ENCODE measurements around the gene TXNRD2. TPM values are rescaled to one million over a fixed set of nuclear protein-coding genes. Genes with fewer than 3 reads are reported as not detected.

The TXNRD2 gene
- polyA plus RNA-seq, 1 donor from 2014 or later, result 4.1 TPM

DNA sequence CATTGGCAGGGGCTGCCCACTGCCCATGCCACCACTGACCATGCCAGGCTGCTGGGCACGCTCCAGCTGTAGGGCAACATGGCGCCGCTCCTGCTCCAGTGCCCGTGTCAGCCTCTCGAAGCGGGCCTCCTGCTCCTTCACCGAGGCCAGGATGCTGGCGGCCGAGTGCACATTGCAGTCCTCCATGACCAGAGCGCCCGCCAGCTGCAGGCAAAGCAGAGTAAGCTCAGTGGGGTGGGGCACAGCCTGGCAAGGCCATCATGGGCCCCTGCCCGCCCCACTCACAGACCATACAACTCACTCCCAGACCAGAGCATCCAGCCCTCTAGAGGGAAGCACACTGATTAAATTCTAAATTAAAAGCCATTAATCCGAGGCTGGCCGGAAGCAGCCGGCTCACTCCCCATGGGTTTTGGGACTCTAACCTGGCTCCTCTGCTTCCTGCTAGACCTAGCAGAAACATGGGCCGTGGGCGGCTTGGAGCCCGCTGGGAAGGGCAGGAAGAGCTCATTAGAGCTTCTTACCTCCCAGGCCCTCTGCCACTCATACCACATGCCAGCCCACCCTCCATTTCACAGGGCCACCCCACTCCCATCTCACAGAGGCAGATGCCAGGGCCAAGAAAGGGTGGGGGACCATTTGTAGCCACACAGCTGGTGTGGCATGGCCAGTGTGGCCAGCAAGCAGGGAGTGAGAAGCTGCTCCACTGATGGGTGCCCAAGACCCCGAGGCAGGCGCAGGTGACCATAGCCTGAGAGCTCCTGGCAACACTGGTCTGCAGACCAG, 49.2 kb upstream of the TXNRD2 start:
- Histone ChIP-seq H3K36me3 (ENCODE audit: insufficient read depth, low read length) (no peaks in the 10 kb centered on the region), H3K27ac (ENCODE audit: low read length) (no peak overlapping the region), H3K4me3 (ENCODE audit: low read length) (no peak overlapping the region), H3F3A (ENCODE audit: insufficient read depth, low read length, poor library complexity, severe bottlenecking) (no peaks in the 10 kb centered on the region), H4K20me1 (ENCODE audit: insufficient read depth) (no peaks in the 10 kb centered on the region), H2AFZ (ENCODE audit: low read depth, low read length) (no peak overlapping the region), H3K9me3 (ENCODE audit: low read length) (no peaks in the 10 kb centered on the region), H3K79me2 (replicated peaks; ENCODE audit: insufficient read depth, low read length) (peaks cover 8% of the 10 kb centered on the region), H3K9me2 (ENCODE audit: insufficient read depth, low read length) (no peaks in the 10 kb centered on the region), H3K4me2 (ENCODE audit: low read length) (no peak overlapping the region), H3K27me3 (ENCODE audit: insufficient read depth, low read depth, low read length) (no peaks in the 10 kb centered on the region), H3K9ac (ENCODE audit: low read length) (no peak overlapping the region)
- TF ChIP-seq, protein P1, sequence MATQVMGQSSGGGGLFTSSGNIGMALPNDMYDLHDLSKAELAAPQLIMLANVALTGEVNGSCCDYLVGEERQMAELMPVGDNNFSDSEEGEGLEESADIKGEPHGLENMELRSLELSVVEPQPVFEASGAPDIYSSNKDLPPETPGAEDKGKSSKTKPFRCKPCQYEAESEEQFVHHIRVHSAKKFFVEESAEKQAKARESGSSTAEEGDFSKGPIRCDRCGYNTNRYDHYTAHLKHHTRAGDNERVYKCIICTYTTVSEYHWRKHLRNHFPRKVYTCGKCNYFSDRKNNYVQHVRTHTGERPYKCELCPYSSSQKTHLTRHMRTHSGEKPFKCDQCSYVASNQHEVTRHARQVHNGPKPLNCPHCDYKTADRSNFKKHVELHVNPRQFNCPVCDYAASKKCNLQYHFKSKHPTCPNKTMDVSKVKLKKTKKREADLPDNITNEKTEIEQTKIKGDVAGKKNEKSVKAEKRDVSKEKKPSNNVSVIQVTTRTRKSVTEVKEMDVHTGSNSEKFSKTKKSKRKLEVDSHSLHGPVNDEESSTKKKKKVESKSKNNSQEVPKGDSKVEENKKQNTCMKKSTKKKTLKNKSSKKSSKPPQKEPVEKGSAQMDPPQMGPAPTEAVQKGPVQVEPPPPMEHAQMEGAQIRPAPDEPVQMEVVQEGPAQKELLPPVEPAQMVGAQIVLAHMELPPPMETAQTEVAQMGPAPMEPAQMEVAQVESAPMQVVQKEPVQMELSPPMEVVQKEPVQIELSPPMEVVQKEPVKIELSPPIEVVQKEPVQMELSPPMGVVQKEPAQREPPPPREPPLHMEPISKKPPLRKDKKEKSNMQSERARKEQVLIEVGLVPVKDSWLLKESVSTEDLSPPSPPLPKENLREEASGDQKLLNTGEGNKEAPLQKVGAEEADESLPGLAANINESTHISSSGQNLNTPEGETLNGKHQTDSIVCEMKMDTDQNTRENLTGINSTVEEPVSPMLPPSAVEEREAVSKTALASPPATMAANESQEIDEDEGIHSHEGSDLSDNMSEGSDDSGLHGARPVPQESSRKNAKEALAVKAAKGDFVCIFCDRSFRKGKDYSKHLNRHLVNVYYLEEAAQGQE (IDR thresholded peaks at IDR 0.05; ENCODE audit: borderline replicate concordance), result no peak
- no peak for TF ChIP-seq EP300 (conservative IDR thresholded peaks at IDR 0.05; ENCODE audit: poor library complexity, severe bottlenecking)

DNA sequence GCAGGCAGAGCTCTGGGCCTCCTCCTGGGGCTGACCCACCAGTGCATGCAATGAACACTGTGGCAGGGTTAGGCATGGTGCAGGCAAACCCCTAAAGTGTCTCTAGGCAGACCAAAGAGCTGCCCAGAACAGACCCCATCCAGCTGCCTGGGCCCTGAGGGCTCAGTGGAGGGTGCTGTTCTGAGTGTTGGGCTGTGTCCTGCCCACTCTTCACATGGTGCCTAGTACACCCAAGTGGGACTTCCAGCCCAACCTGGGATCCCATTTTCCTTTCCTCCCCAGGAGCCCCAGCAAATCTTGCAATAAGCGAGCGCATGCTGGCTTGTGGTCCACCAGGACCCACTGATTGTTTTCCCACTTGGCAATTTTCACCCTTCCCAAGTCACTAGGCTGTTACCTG, 48.6 kb upstream of the TXNRD2 start:
- no peak overlapping the region for H3K27ac ChIP-seq (ENCODE audit: low read length)
- H3K9me2 ChIP-seq (ENCODE audit: insufficient read depth, low read length), result no peaks in the 10 kb centered on the region
- H3K36me3 ChIP-seq (ENCODE audit: insufficient read depth, low read length), result no peaks in the 10 kb centered on the region
- no peaks in the 10 kb centered on the region for H3F3A ChIP-seq (ENCODE audit: insufficient read depth, low read length, poor library complexity, severe bottlenecking)
- no peaks in the 10 kb centered on the region for H3K27me3 ChIP-seq (ENCODE audit: insufficient read depth, low read depth, low read length)
- no peak for TF ChIP-seq TAF1 (IDR thresholded peaks at IDR 0.05; ENCODE audit: low read depth)
- TF ChIP-seq RAD21 (conservative IDR thresholded peaks at IDR 0.05), result no peak
- no peak for TF ChIP-seq POLR2AphosphoS5 (IDR thresholded peaks at IDR 0.05)
- no peak for TF ChIP-seq MXI1 (conservative IDR thresholded peaks at IDR 0.05; ENCODE audit: poor library complexity, severe bottlenecking)
- TF ChIP-seq, protein P1 (IDR thresholded peaks at IDR 0.05; ENCODE audit: borderline replicate concordance), result no peak
- TF ChIP-seq, protein P2, sequence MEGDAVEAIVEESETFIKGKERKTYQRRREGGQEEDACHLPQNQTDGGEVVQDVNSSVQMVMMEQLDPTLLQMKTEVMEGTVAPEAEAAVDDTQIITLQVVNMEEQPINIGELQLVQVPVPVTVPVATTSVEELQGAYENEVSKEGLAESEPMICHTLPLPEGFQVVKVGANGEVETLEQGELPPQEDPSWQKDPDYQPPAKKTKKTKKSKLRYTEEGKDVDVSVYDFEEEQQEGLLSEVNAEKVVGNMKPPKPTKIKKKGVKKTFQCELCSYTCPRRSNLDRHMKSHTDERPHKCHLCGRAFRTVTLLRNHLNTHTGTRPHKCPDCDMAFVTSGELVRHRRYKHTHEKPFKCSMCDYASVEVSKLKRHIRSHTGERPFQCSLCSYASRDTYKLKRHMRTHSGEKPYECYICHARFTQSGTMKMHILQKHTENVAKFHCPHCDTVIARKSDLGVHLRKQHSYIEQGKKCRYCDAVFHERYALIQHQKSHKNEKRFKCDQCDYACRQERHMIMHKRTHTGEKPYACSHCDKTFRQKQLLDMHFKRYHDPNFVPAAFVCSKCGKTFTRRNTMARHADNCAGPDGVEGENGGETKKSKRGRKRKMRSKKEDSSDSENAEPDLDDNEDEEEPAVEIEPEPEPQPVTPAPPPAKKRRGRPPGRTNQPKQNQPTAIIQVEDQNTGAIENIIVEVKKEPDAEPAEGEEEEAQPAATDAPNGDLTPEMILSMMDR (IDR thresholded peaks at IDR 0.05; ENCODE audit: poor library complexity, severe bottlenecking), result no peak
- TF ChIP-seq SMC3 (conservative IDR thresholded peaks at IDR 0.05; ENCODE audit: poor library complexity), result no peak
- no peak for TF ChIP-seq EZH2 (IDR thresholded peaks at IDR 0.05; ENCODE audit: borderline replicate concordance, insufficient read depth, low read length, poor library complexity, severe bottlenecking)
- no peak for TF ChIP-seq EP300 (conservative IDR thresholded peaks at IDR 0.05; ENCODE audit: poor library complexity, severe bottlenecking)
- no peak overlapping the region for H3K4me3 ChIP-seq (ENCODE audit: low read length)
- no peaks in the 10 kb centered on the region for H4K20me1 ChIP-seq (ENCODE audit: insufficient read depth)
- no peak overlapping the region for H3K4me2 ChIP-seq (ENCODE audit: low read length)
- H3K9ac ChIP-seq (ENCODE audit: low read length), result no peak overlapping the region
- no peak overlapping the region for H2AFZ ChIP-seq (ENCODE audit: low read depth, low read length)
- H3K79me2 ChIP-seq (replicated peaks; ENCODE audit: insufficient read depth, low read length), result peaks cover 14% of the 10 kb centered on the region
- H3K9me3 ChIP-seq (ENCODE audit: low read length), result no peaks in the 10 kb centered on the region
